Measurements from ENCODE around the gene ZDHHC8.

Gene ZDHHC8

GRCh38 chr22:20177217-20177911 is 45.8 kb downstream of the ZDHHC8 start:
- Histone ChIP-seq H3K4me3 (ENCODE audit: low read depth, low read length, poor library complexity, severe bottlenecking) (no peak overlapping the region), H3K27me3 (ENCODE audit: insufficient read depth, low read length) (0 out of 2 replicates have a peak, but pooled peaks cover 6% of the 10 kb centered on the region), H4K20me1 (ENCODE audit: insufficient read depth, low read length) (no peaks in the 10 kb centered on the region), H3K79me2 (ENCODE audit: insufficient read depth, low read length) (no peaks in the 10 kb centered on the region), H3F3A (ENCODE audit: insufficient read depth, low read length) (no peaks in the 10 kb centered on the region), H3K4me2 (ENCODE audit: low read length) (no peak overlapping the region), H3K9me3 (ENCODE audit: low read length) (no peaks in the 10 kb centered on the region), H3K27ac (ENCODE audit: low read depth, low read length, poor library complexity, severe bottlenecking) (no peak overlapping the region), H3K9me2 (ENCODE audit: low read depth, low read length) (no peaks in the 10 kb centered on the region), H2AFZ (ENCODE audit: low read length) (no peak overlapping the region), H3K9ac (ENCODE audit: low read length) (no peak overlapping the region), H3K36me3 (ENCODE audit: insufficient read depth, low read length) (no peaks in the 10 kb centered on the region), H3K4me1 (ENCODE audit: insufficient read depth, low read length, severe bottlenecking) (no peaks in the 10 kb centered on the region)
- TF ChIP-seq CTCF (IDR thresholded peaks at IDR 0.05; ENCODE audit: low read length): no peak
- TF ChIP-seq EZH2 (IDR thresholded peaks at IDR 0.05; ENCODE audit: borderline replicate concordance, low read length): no peak

- H3K27me3 ChIP-seq (ENCODE audit: insufficient read depth, low read length): 0 out of 2 replicates have a peak, but pooled peaks cover 4% of the 10 kb centered on the region
- no peaks in the 10 kb centered on the region for H3F3A ChIP-seq (ENCODE audit: insufficient read depth, low read length)
- no peaks in the 10 kb centered on the region for H4K20me1 ChIP-seq (ENCODE audit: insufficient read depth, low read length)
- H3K36me3 ChIP-seq (ENCODE audit: insufficient read depth, low read length): no peaks in the 10 kb centered on the region
- H3K27ac ChIP-seq (ENCODE audit: low read depth, low read length, poor library complexity, severe bottlenecking): no peak overlapping the region
- H3K4me2 ChIP-seq (ENCODE audit: low read length): no peak overlapping the region
- no peaks in the 10 kb centered on the region for H3K4me1 ChIP-seq (ENCODE audit: insufficient read depth, low read length, severe bottlenecking)
- no peak overlapping the region for H2AFZ ChIP-seq (ENCODE audit: low read length)
- no peaks in the 10 kb centered on the region for H3K79me2 ChIP-seq (ENCODE audit: insufficient read depth, low read length)
- H3K4me3 ChIP-seq (ENCODE audit: low read depth, low read length, poor library complexity, severe bottlenecking): no peak overlapping the region
- H3K9me2 ChIP-seq (ENCODE audit: low read depth, low read length): no peaks in the 10 kb centered on the region
- H3K9me3 ChIP-seq (ENCODE audit: low read length): no peaks in the 10 kb centered on the region
- H3K9ac ChIP-seq (ENCODE audit: low read length): no peak overlapping the region
- no peak for TF ChIP-seq EZH2 (IDR thresholded peaks at IDR 0.05; ENCODE audit: borderline replicate concordance, low read length)
- TF ChIP-seq CTCF (IDR thresholded peaks at IDR 0.05; ENCODE audit: low read length): no peak
Measured at GRCh38 chr22:20178075-20178914, 46.7 kb downstream of the ZDHHC8 start.

- no peaks in the 10 kb centered on the region for H3K36me3 ChIP-seq (ENCODE audit: insufficient read depth, low read length)
- H3F3A ChIP-seq (ENCODE audit: insufficient read depth, low read length): no peaks in the 10 kb centered on the region
- H3K9ac ChIP-seq (ENCODE audit: low read length): no peak overlapping the region
- H3K9me3 ChIP-seq (ENCODE audit: low read length): no peaks in the 10 kb centered on the region
- TF ChIP-seq EZH2 (IDR thresholded peaks at IDR 0.05; ENCODE audit: borderline replicate concordance, low read length) (no peak), CTCF (IDR thresholded peaks at IDR 0.05; ENCODE audit: low read length) (no peak)
- 0 out of 2 replicates have a peak, but pooled peaks cover 4% of the 10 kb centered on the region for H3K27me3 ChIP-seq (ENCODE audit: insufficient read depth, low read length)
- H4K20me1 ChIP-seq (ENCODE audit: insufficient read depth, low read length): no peaks in the 10 kb centered on the region
- no peak overlapping the region for H3K4me3 ChIP-seq (ENCODE audit: low read depth, low read length, poor library complexity, severe bottlenecking)
- H3K9me2 ChIP-seq (ENCODE audit: low read depth, low read length): no peaks in the 10 kb centered on the region
- H3K4me2 ChIP-seq (ENCODE audit: low read length): no peak overlapping the region
- H2AFZ ChIP-seq (ENCODE audit: low read length): no peak overlapping the region
- H3K27ac ChIP-seq (ENCODE audit: low read depth, low read length, poor library complexity, severe bottlenecking): no peak overlapping the region
- no peaks in the 10 kb centered on the region for H3K4me1 ChIP-seq (ENCODE audit: insufficient read depth, low read length, severe bottlenecking)
- H3K79me2 ChIP-seq (ENCODE audit: insufficient read depth, low read length): no peaks in the 10 kb centered on the region
Measured at GRCh38 chr22:20178915-20179227, 47.3 kb downstream of the ZDHHC8 start.
